ENCODE results near the gene BDKRB2.

DNA sequence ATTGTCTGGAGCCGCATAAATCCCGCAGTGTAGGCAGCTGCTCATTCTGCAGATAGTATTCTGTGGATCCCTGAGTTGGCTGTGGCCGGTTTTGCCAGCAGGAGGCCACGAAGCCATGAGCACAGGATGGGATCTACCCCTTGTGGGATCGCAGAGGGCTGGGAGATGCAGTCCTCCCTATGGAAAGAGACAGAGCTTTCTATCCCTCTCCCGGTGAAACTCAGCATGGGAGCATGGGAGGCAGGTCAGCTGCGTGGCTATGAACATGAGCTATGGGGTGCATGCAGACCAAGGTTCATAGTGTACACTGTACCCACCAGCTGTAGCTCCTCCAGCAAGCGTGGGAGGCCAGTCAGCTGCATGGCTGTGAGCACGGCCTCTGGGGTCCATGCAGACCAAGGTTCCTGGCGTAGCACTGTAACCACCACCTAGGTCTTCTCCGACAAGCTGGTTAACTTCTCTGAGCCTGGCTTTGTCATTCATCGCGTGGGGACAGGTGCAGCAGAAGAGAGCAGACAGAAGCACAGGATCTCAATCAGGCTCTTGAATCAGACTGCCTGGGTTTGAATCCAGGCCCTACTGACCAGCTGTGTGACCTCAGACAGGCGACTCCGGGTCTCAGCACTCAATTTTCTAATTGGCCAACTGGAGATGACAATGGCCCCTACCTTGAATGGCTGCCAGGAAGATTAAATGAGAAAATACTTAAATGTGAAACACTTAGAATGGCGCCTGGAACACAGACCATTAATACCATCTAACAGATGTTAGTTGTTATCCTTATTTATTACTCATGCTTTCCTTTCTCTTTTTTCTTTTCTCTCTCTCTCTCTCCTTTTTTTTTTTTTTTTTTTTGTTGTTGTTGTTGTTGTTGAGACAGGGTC lies 57.4 kb downstream of the BDKRB2 start:
- TF ChIP-seq CTCF (IDR thresholded peaks at IDR 0.05; ENCODE audit: control extremely low read depth in 1 of 3, insufficient read depth in 1 of 3, low read depth in 1 of 3, low read length in 3 of 3) = no peak
- no peak for TF ChIP-seq EP300 (IDR thresholded peaks at IDR 0.05; ENCODE audit: borderline replicate concordance in 1 of 2, low read depth in 2 of 2, low read length in 2 of 2)
- TF ChIP-seq POLR2A (IDR thresholded peaks at IDR 0.05; ENCODE audit: control extremely low read depth in 1 of 2, low read depth in 2 of 2, low read length in 2 of 2) = no peak
- no peak for TF ChIP-seq MAFK (IDR thresholded peaks at IDR 0.05; ENCODE audit: low read depth, low read length)
- no peak for TF ChIP-seq ASH2L (IDR thresholded peaks at IDR 0.05; ENCODE audit: low read length)
- no peak for TF ChIP-seq YY1 (IDR thresholded peaks at IDR 0.05; ENCODE audit: low read depth, low read length)
- TF ChIP-seq EGR1 (IDR thresholded peaks at IDR 0.05; ENCODE audit: borderline replicate concordance, low read depth, low read length) = no peak
- no peak for TF ChIP-seq SRF (IDR thresholded peaks at IDR 0.05; ENCODE audit: low read depth, low read length)
- TF ChIP-seq CEBPB (IDR thresholded peaks at IDR 0.05; ENCODE audit: low read depth, low read length) = no peak
- no peak for TF ChIP-seq FOSL1 (IDR thresholded peaks at IDR 0.05; ENCODE audit: insufficient read depth, low read depth, low read length)
- no peak for TF ChIP-seq EZH2 (IDR thresholded peaks at IDR 0.05; ENCODE audit: low read depth, low read length, severe bottlenecking)
- no peak for TF ChIP-seq SIX5 (IDR thresholded peaks at IDR 0.05; ENCODE audit: low read depth, low read length)
- no peak for TF ChIP-seq MAX (IDR thresholded peaks at IDR 0.05)

Data from H1 (cell line).